Mammary epithelial cell (primary cell): Measurements from ENCODE around the gene PPP4R4.

ENCODE experiments used
- CTCF ChIP-seq, 2 donors: IDR thresholded peaks in 1 of 2; conservative IDR thresholded peaks in 1 of 2; 2 replicates each; pipeline ENCODE4 v1.5.1; 2011 to 2012; ENCODE audit warnings: inconsistent platforms in 2 of 2, low read length in 2 of 2, mild to moderate bottlenecking in 2 of 2, control low read depth in 1 of 2, low read depth in 1 of 2; ENCODE audit not compliant: insufficient read depth in 1 of 2; ENCODE audit errors: extremely low read depth in 1 of 2
- EZH2 ChIP-seq: IDR thresholded peaks from 2 replicates; pipeline ENCODE4 v1.6.1; 2012; ENCODE audit warnings: low read length, inconsistent platforms, borderline replicate concordance

GRCh38 chr14:94298130-94298529 is 124.0 kb downstream of the PPP4R4 start:
- TF ChIP-seq CTCF (conservative IDR thresholded peaks at IDR 0.05 in 1 of 2, IDR thresholded peaks at IDR 0.05 in 1 of 2; ENCODE audit: extremely low read depth in 1 of 2, insufficient read depth in 1 of 2, low read depth in 1 of 2, low read length in 2 of 2) (no peak), EZH2 (no peak)
